Body of pancreas (tissue), 4 donors: ENCODE data around the gene SLC2A2. TPM values are rescaled to one million over a fixed set of nuclear protein-coding genes. Genes with fewer than 3 reads are reported as not detected.
"Not testable (repeated sequence)": the region's sequence is repeated elsewhere in the genome, so short reads cannot be mapped to it uniquely, and the experiment has no call there.

Experiments used
- ATAC-seq: fragments of 150-250 bp; one replicate; pipeline ENCODE4 v1.9.1; 2016
- DNase-seq, 4 donors: peaks; one replicate each; pipeline ENCODE4 v3.0.0-alpha.2; 2019
- H3K27ac ChIP-seq, 4 donors: fragments of 200-600 bp; sonication (generic); 1 replicate in 3 of 4; 2 replicates in 1 of 4; pipeline versions ENCODE4 v1.5.1 to v1.6.1; 2016 to 2019; ENCODE audit warnings: mild to moderate bottlenecking in 1 of 4, mixed read lengths in 1 of 4, moderate library complexity in 1 of 4
- H3K27me3 ChIP-seq, 2 donors: fragments of 200-600 bp; sonication (generic); one replicate each; pipeline ENCODE4 v1.6.0; 2016; ENCODE audit warnings: mild to moderate bottlenecking in 1 of 2
- H3K36me3 ChIP-seq, 2 donors: fragments of 200-600 bp; sonication (generic); replicated peaks in 1 of 2; 2 replicates each; pipeline ENCODE4 v1.5.1; 2016; ENCODE audit warnings: low read depth in 2 of 2; ENCODE audit not compliant: insufficient read depth in 1 of 2
- H3K4me1 ChIP-seq: fragments of 200-600 bp; sonication (generic); one replicate; pipeline ENCODE4 v1.6.0; 2016
- H3K4me3 ChIP-seq, 2 donors: fragments of 200-600 bp; sonication (generic); 1 replicate in 1 of 2; 2 replicates in 1 of 2; pipeline ENCODE4 v1.5.1; 2016 to 2019
- H3K9me3 ChIP-seq, 3 donors: fragments of 200-600 bp; sonication (generic); 1 replicate in 2 of 3; 2 replicates in 1 of 3; pipeline ENCODE4 v1.5.1; 2016
- POLR2A ChIP-seq, 3 donors: fragments of 450-650 bp; IDR thresholded peaks; one replicate each; pipeline ENCODE4 v1.6.1; 2016; ENCODE audit warnings: antibody characterized with exemption in 3 of 3, mild to moderate bottlenecking in 2 of 3
- WGBS, 2 donors: methylation state at CpG; one replicate each; pipeline ENCODE4 v1.1.5; 2017; 5-methylcytosine and 5-hydroxymethylcytosine counted together
- intact Hi-C: fragments of 100-400 bp; cut with DNase I; formaldehyde crosslinking; loops from one replicate; pipeline ENCODE4 v1.15.1; 2023
- total RNA-seq, 2 donors: library from RNA; depleted of rRNA; stranded (reverse); fragments of >200 nt; gene quantifications; one replicate each; pipeline ENCODE4 v1.1.0, GENCODE V29; 2016
- TF ChIP-seq, protein P1 (sequence below), 7 experiments: fragments of 450-650 bp in 4 of 7; fragments of 200-600 bp in 3 of 7; sonication (generic) in 3 of 7; IDR thresholded peaks; one replicate each; pipeline ENCODE4 v1.5.1; 2016 to 2019; ENCODE audit warnings: antibody characterized with exemption in 7 of 7

Gene SLC2A2
- total RNA-seq, 2 donors from 2014 or later = 2.9 to 8.2 TPM

DNA sequence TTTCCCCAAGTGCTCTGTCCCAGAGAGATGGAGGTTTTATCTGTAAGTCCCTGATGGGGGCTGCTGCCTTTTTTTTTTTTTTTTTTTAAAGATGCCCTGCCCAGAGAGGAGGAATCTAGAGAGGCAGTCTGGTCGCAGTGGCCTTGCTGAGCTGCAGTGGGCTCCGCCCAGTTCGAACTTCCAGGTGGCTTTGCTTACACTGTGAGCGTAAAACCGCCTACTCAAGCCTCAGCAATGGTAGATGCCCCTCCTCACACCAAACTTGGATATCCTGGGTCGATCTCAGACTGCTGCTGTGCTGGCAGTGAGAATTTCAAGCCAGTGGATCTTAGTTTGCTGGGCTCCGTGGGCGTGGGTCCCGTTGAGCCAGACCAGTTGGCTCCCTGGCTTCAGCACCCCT lies 51.6 kb downstream of the SLC2A2 start:
- Histone ChIP-seq H3K27me3 (no peaks in the 10 kb centered on the region), H3K4me3 (no peak overlapping the region), H3K9me3 (no peaks in the 10 kb centered on the region), H3K4me1 (peaks cover 11% of the 10 kb centered on the region), H3K36me3 (no peaks in the 10 kb centered on the region), H3K27ac (no peak overlapping the region)
- no peak for DNase-seq
- TF ChIP-seq, protein P1, sequence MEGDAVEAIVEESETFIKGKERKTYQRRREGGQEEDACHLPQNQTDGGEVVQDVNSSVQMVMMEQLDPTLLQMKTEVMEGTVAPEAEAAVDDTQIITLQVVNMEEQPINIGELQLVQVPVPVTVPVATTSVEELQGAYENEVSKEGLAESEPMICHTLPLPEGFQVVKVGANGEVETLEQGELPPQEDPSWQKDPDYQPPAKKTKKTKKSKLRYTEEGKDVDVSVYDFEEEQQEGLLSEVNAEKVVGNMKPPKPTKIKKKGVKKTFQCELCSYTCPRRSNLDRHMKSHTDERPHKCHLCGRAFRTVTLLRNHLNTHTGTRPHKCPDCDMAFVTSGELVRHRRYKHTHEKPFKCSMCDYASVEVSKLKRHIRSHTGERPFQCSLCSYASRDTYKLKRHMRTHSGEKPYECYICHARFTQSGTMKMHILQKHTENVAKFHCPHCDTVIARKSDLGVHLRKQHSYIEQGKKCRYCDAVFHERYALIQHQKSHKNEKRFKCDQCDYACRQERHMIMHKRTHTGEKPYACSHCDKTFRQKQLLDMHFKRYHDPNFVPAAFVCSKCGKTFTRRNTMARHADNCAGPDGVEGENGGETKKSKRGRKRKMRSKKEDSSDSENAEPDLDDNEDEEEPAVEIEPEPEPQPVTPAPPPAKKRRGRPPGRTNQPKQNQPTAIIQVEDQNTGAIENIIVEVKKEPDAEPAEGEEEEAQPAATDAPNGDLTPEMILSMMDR (IDR thresholded peaks at IDR 0.05) = no peak
- no peak for TF ChIP-seq POLR2A (IDR thresholded peaks at IDR 0.05)
- 79 to 91% methylated on average over 7 to 9 of the region's 9 CpGs for WGBS, 2 donors
- ATAC-seq = no peak
- intact Hi-C loops = no loop called here

DNA sequence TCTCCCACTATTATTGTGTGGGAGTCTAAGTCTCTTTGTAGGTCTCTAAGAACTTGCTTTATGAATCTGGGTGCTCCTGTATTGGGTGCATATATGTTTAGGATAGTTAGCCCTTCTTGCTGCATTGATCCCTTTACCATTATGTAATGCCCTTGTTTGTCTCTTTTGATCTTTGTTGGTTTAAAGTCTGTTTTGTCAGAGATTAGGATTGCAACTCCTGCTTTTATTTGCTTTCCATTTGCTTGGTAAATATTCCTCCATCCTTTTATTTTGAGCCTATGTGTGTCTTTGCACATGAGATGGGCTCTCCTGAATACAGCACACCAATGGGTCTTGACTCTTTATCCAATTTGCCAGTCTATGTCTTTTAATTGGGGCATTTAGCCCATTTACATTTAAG lies 53.6 kb downstream of the SLC2A2 start:
- DNase-seq, H3K4me1 ChIP-seq, H3K27me3 ChIP-seq, H3K27ac ChIP-seq, H3K9me3 ChIP-seq, ATAC-seq, intact Hi-C loops, H3K36me3 ChIP-seq, H3K4me3 ChIP-seq: not testable (repeated sequence)

DNA sequence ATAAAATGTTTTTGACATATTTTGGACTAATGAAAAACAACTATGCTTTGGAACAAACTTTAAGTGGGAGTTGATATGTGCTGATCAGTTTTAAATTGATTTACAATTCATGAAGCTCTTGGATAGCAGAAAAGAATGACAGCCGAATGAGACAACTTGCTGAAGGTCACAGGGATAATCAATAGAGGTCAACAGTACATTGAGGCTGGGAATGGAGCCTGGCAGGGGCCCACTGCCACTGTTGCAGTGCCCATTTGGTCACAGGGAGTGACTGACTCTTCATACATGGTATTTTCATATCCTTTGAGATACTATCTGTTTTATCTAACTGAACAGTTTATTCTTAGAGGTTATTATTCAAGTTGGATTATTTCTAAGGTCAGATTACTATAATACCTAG lies 59.4 kb downstream of the SLC2A2 start:
- ATAC-seq = no peak
- no peak for TF ChIP-seq POLR2A (IDR thresholded peaks at IDR 0.05)
- TF ChIP-seq, protein P1 (IDR thresholded peaks at IDR 0.05) = no peak
- Histone ChIP-seq H3K4me3 (no peak overlapping the region), H3K9me3 (no peaks in the 10 kb centered on the region), H3K36me3 (no peaks in the 10 kb centered on the region), H3K27me3 (no peaks in the 10 kb centered on the region), H3K4me1 (peaks cover 8% of the 10 kb centered on the region), H3K27ac (no peak overlapping the region)
- WGBS, 2 donors = 22 to 46% methylated on average over 1 of the region's 1 CpG
- no peak for DNase-seq
- intact Hi-C loops = loop anchor here (5.0 kb wide), 1 partner anchor 600 kb away; no protein-coding TSS in a partner anchor

DNA sequence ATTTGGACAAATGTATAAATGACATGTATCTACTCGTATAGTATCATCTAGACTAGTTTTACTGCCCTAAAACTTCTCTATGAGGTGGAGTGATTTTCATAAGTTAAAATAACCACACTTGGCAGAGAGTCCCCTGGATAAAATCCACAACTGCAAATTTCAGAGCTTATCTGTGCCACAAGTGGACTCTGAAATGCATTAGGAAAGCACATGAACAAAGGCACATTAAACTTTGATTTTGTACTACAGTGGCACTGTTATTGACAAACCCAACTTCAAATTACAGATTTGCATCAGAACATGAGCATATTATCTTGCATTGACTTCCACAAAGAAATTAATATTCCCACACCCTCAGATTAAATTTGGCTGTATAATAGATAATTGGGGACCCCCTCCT lies 60.0 kb downstream of the SLC2A2 start:
- Histone ChIP-seq H3K27me3 (no peaks in the 10 kb centered on the region), H3K9me3 (no peaks in the 10 kb centered on the region), H3K27ac (no peak overlapping the region), H3K4me1 (peaks cover 8% of the 10 kb centered on the region), H3K4me3 (no peak overlapping the region), H3K36me3 (no peaks in the 10 kb centered on the region)
- DNase-seq (no peak), ATAC-seq (no peak)
- WGBS, 2 donors = 33 to 39% methylated on average over 1 of the region's 1 CpG
- TF ChIP-seq, protein P1 (IDR thresholded peaks at IDR 0.05) = no peak
- no peak for TF ChIP-seq POLR2A (IDR thresholded peaks at IDR 0.05)
- intact Hi-C loops = loop anchor here (5.0 kb wide), 1 partner anchor 601 kb away; no protein-coding TSS in a partner anchor

DNA sequence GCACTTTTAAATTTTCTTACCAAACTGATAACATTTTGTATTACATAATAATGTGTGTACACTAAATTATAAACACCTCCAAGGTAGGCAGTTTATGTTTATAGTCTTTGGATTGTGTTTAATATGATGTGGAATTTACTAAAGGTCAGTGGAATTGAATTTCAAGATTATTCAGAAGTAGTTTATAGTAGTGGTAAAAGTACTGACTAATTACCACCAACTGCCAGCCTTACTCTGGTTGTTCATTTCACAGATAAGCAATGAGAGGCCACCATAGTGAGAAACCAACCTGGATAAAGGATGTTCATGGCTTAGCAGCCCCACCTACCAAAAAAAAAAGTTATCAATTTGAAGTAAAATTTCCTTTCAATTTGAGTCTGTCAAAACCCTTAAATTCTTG lies 64.1 kb downstream of the SLC2A2 start:
- Histone ChIP-seq H3K9me3 (no peaks in the 10 kb centered on the region), H3K4me3 (no peak overlapping the region), H3K27ac (no peak overlapping the region), H3K4me1 (peaks cover 8% of the 10 kb centered on the region), H3K36me3 (no peaks in the 10 kb centered on the region), H3K27me3 (no peaks in the 10 kb centered on the region)
- DNase-seq (no peak), ATAC-seq (no peak)
- TF ChIP-seq, protein P1 (IDR thresholded peaks at IDR 0.05) = no peak
- TF ChIP-seq POLR2A (IDR thresholded peaks at IDR 0.05) = no peak
- intact Hi-C loops = no loop called here
